ENCODE results near the gene YY1AP1.
"Not testable (repeated sequence)": the region's sequence is repeated elsewhere in the genome, so short reads cannot be mapped to it uniquely, and the experiment has no call there.

The YY1AP1 gene

DNA sequence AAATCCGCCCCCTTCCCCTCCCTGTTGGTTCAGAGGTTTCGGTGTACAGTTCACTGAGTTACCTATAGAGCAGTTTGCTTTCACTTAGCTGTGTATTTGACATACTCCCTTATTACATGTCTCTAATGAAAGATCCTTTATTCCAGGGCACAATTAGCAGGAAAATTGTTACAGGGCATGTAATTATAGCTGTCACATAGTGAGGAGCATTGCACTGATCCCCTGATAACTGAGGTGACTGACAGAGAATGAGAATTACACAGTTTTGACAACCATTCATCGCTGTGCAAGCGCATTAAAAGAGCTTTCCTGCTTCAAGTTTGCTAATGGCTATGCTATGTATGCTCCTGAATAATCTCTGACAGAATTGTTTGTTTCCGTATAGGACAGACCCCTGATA lies 27.2 kb upstream of the YY1AP1 start:
- no peak for DNase-seq (ENCODE audit: low read depth)
- H3K4me3 ChIP-seq (ENCODE audit: low read length), result no peak overlapping the region
- TF ChIP-seq, protein P1, sequence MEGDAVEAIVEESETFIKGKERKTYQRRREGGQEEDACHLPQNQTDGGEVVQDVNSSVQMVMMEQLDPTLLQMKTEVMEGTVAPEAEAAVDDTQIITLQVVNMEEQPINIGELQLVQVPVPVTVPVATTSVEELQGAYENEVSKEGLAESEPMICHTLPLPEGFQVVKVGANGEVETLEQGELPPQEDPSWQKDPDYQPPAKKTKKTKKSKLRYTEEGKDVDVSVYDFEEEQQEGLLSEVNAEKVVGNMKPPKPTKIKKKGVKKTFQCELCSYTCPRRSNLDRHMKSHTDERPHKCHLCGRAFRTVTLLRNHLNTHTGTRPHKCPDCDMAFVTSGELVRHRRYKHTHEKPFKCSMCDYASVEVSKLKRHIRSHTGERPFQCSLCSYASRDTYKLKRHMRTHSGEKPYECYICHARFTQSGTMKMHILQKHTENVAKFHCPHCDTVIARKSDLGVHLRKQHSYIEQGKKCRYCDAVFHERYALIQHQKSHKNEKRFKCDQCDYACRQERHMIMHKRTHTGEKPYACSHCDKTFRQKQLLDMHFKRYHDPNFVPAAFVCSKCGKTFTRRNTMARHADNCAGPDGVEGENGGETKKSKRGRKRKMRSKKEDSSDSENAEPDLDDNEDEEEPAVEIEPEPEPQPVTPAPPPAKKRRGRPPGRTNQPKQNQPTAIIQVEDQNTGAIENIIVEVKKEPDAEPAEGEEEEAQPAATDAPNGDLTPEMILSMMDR (conservative IDR thresholded peaks at IDR 0.05; ENCODE audit: low read length), result no peak

DNA sequence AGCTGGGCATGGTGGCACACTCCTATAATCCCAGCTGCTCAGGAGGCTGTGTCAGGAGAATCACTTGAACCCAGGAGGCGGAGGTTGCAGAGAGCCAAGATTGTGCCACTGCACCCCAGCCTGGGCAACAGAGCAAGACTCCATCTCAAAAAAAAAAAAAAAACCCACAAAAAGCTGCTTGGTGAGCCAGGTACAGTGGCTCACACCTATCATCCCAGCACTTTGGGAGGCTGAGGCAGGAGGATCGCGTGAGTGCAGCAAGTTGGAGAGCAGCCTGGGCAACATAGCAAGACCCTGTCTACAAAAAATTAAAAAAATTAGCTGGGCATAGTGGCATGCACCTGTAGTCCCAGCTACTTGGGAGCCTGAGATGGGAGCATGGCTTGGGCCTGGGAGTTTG lies 26.5 kb upstream of the YY1AP1 start:
- H3K4me3 ChIP-seq (ENCODE audit: low read length); DNase-seq (ENCODE audit: low read depth): not testable (repeated sequence)

DNA sequence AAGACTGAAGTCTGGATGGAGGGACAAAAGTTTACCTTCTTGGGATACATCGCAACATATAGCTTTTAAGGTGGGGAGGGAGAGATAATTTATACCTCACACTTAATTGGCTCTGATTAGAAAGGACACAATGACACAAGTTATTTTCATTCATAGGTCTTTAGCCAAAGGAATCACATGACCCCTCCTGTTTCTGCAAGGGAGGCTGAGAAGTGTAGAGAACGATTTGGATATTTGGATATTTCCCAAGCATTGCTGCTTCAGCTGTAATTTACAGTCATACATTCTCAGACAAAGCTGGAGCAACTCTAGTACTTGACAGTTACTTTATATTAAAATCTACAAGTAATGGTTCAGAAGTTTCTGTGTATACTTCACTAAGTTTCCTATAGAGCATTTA lies 24.5 kb upstream of the YY1AP1 start:
- DNase-seq (ENCODE audit: low read depth), result no peak
- TF ChIP-seq, protein P1 (conservative IDR thresholded peaks at IDR 0.05; ENCODE audit: low read length), result no peak
- H3K4me3 ChIP-seq (ENCODE audit: low read length), result no peak overlapping the region

DNA sequence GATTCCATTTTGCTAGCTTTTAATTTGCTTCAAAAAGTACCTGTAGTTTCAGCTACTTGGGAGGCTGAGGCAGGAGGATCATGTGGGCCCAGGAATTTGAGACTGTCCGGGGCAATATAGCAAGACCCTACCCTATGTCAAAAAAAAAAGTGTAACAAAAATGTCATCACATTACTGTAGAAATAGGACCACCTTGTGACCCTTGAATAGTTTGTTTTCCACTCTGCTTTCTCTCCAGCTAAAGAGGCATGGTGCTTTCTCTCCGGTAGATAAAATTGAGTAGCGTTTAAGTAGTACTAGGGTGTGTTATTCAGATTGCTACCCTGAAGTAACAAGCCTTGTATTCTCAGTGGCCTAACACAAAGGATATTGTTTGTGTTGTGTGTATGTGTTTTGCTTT lies 24.1 kb upstream of the YY1AP1 start:
- H3K4me3 ChIP-seq (ENCODE audit: low read length); DNase-seq (ENCODE audit: low read depth): not testable (repeated sequence)

DNA sequence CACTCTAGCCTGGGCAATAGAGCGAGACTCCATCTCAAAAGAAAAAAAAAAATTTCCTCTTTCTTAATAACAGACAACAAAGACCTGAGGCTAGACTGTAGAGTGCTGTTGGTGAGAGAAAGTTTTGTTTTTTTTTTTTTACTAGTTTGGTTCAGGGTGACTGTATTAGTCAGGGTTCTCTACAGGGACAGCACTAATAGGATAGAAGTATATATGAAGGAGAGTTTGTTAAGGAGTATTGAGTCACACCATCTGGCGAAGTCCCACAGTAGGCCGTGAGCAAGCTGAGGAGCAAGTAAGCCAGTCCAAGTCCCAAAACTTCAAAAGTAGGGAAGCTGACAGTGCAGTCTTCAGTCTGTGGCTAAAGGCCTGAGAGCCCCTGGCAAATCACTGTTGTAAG lies 22.9 kb upstream of the YY1AP1 start:
- H3K4me3 ChIP-seq (ENCODE audit: low read length), result not testable (repeated sequence)

DNA sequence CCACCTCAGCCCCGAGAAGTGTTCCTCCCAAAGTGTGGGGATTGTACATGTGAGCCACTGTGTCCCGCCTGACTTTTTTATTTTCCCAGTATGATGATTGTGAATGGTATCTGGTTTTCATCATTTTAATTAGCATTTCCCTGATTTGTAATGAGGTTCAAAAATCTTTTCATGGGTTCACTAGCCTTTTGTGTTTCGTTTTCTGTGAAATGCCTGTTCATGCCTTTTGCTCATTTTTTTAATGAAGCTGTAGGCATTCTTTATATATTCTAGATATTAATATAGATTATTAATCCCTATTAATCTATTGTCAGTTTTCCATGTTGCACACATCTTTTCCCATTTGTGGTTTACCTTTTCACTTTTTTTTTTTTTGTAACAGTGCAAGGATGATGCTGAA lies 20.8 kb upstream of the YY1AP1 start:
- TF ChIP-seq, protein P1 (conservative IDR thresholded peaks at IDR 0.05; ENCODE audit: low read length), result no peak
- DNase-seq (ENCODE audit: low read depth), result no peak
- H3K4me3 ChIP-seq (ENCODE audit: low read length), result no peak overlapping the region

More for the DNA sequence above, 22.9 kb upstream of the YY1AP1 start:
- not testable (repeated sequence) for DNase-seq (ENCODE audit: low read depth)

DNA sequence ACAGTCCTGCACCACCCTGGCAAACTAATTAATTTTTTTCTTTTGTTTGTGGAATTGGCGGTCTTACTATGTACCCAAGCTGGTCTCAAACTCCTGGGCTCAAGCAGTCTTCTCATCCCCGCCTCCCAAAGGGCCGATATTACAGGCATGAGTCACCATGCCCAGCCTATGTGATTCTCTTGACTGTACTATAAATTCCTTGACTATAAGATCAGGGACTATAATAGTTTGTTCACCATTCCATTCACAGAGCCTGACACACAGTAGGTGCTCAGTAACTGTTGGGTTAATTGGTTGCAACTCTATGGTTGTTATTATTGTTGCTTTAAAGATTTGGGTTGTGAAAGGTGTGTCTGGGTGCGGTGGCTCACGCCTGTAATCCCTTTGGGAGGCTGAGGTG lies 17.6 kb upstream of the YY1AP1 start:
- TF ChIP-seq, protein P1 (conservative IDR thresholded peaks at IDR 0.05; ENCODE audit: low read length), result no peak
- no peak overlapping the region for H3K4me3 ChIP-seq (ENCODE audit: low read length)
- peak; percentile 35 for DNase-seq (ENCODE audit: low read depth)

DNA sequence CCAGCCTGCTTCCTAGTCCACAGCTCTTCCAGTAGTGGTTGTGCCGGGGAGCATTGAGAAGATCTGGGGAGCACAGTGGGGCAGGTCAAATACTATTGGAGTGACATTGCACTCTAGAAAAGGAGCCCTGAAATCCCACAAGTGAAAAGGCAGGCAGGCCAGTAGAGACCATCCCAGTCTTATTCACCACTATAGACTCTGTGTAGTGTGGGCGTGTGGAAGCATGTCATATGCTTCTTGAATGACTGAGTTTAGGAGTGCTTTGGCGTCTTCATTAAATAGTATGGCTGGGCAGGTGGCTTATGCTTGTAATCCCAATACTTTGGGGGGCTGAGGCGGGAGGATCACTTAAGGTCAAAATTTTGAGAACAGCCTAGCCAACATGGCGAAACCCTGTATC lies 15.8 kb upstream of the YY1AP1 start:
- not testable (repeated sequence) for DNase-seq (ENCODE audit: low read depth); H3K4me3 ChIP-seq (ENCODE audit: low read length)

DNA sequence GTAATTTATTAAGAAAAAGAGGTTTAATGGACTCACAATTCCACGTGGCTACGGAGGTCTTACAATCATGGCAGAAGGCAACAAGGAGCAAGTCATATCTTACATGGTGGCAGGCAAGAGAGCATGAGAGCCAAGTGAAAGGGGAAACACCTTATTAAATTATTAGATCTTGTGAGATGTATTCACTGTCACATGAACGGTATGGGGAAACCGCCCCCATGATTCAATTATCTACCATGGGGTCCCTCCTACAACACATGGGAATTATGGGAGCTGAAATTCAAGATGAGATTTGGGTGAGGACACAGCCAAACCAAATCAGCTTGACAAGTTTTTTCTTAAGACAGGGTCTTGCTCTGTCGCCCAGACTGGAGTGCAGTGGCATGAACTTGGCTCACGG lies 14.6 kb upstream of the YY1AP1 start:
- DNase-seq (ENCODE audit: low read depth), result no peak
- no peak overlapping the region for H3K4me3 ChIP-seq (ENCODE audit: low read length)
- TF ChIP-seq, protein P1 (conservative IDR thresholded peaks at IDR 0.05; ENCODE audit: low read length), result no peak

DNA sequence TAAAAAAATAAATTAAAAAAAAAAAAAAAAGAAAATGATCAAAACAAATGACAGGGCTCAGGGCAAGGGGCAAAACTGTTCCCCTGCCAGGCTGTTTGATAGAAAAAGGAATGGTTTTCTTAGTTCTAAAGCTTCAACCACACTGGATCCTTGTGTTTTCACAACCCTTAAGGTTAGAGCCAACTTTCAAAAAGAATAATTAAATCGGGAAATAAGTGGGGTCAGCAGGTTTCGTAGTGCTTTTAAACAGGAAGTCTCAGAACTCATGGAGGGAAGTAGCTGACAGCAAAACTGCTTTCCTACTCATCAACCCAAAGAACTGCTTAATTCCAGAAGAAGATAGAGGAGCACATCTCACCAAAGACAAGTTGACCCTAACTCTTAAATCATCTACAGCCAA lies 13.1 kb upstream of the YY1AP1 start:
- DNase-seq (ENCODE audit: low read depth); H3K4me3 ChIP-seq (ENCODE audit: low read length): not testable (repeated sequence)

DNA sequence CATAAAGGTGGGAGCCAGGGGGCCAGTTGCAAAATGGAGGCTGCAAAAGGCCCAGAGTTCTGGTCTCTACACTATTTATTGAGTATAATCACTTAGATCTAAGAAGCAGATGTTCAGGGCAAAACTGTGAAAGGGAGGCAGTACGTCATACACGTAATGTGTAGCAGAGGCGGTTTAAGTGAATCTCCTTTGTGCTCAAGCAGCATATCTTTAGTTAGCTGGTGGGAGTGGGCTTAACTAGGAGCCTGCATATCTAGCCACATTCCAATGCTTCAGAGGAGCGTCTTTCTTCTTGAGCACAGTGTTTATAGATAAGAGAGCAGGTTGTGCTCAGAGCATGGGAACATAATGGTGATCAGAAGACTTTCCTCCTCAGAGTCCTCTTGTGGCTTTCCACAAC lies 10.5 kb upstream of the YY1AP1 start:
- not testable (repeated sequence) for DNase-seq (ENCODE audit: low read depth); H3K4me3 ChIP-seq (ENCODE audit: low read length)

All from AG10803 (cell line).